GM04503 (cell line): ENCODE measurements around the gene SUDS3.
A peak's percentile ranks its signal among the peaks of the same experiment; 100 is the strongest.
"Not testable (repeated sequence)": the region's sequence is repeated elsewhere in the genome, so short reads cannot be mapped to it uniquely, and the experiment has no call there.

Experiments used
- DNase-seq: peaks from one replicate; pipeline ENCODE4 v3.0.0-alpha.2; 2012; ENCODE audit warnings: low read depth

The SUDS3 gene

DNA sequence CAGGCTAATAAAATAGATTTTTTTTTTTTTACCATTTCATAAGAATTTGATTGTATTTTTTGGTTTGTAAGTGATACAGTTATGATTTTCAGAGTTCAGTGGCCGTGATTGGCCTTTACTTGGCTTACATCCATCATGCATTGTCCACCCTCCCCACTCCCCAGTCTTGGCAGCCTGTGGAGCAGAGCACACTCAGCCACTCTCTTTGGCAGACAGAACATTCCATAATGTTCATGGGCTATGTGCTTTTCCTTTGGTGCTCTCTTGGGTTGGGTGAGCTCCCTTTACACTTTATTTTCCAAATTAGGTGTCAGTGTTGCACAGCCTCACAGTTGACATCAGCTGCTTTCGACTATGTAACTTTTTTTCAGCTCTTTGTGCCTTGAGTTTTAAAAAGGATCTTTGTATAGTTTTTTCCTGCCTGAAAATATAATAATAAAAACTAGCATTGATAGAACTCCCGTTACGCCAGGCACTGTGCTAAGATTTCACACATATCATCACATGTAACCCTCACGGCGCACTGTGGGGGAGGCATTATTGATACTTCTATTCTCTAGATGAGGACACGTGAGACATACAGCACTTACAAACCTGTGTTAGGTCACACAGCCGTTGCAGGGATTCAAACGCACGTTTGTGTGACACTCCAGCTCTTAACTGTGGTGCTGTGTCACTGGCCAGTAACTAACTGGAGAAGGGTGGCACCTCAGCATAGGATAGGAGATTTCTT lies 21.5 kb downstream of the SUDS3 start:
- DNase-seq, result no peak

DNA sequence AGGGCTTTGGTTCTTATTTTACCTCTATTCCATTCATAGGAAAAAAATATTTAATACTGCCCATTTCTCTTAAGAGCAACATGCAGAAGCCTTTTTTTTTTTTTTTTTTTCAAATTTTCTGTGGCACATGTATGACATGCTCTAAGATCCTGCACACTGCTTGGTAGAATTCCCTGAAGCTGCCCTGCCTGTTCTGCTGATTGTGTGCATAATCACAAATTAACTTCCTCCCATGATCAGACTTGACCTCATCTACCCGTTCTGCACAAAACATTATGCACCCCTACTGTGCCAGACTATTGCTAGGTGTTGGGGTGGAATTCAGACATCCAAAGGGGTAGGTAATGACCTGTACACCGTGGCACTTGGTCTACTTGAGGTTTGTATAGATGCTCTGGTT lies 22.2 kb downstream of the SUDS3 start:
- DNase-seq, result no peak

DNA sequence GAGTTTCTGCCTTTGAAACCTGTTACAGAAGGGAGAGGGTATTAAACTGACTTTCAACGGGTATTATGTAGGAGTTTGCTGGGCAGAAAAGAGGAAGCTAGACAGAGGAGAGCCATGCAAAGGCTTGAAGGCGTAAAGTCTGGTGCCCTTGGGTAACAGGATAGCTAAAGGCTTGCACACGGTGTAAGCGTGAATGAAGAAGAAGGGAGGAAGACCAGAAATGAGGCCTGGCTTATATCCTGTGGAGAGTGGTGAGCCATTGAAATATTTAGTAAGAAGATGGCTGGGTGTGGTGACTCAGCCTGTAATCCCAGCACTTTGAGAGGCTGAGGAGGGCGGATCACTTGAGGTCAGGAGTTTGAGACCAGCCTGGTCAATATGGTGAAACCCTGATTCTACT lies 22.6 kb downstream of the SUDS3 start:
- DNase-seq, result no peak

DNA sequence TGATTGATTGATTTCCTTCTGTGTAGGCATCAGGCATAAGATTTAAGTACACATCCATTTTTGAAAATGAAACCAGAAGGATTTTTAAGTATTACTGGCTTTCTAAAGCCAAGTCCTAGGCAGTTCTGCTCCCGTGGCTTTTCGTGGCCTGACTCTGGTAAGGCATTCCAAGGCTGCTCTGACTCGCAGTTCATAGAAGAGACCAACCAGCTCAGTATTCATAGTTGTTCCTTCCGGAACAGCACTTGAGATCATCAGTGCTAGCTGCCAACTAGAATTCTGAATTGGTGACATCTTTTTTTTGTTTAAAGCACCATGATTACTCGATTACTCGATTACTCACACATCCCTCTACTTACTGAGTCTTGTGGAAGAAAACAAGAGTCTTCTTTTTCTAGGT lies 25.9 kb downstream of the SUDS3 start:
- peak; percentile 85 for DNase-seq

DNA sequence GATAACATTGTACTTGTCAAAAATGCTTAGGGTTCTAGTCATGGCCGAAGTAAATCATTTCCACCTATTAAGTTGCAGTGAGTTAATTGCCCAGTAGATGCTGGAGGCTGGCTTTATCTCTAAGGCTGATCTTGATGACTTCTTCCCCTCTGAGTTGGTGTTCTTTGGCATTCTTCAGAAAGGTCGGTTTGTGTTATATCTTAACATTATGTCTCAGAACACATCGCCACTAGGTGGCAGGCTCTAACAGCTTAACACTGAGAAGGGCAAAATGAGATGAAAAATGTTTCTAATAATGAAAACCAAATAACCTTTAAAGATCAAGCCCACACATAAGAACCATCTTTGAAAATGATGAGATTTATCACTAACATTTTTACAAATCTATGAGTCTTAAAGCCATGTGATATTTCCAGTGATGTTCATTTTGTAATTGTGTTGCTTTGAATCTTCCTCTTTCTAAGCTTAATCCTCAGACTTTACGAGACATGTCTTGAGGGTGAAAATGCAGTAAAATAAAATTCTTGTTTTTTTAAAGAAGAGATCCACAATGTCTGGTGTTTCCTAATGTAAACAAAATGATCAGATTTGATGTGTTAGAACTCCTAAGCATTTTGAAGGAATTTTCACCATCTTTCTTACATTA lies 28.6 kb downstream of the SUDS3 start:
- DNase-seq, result peak; percentile 16

DNA sequence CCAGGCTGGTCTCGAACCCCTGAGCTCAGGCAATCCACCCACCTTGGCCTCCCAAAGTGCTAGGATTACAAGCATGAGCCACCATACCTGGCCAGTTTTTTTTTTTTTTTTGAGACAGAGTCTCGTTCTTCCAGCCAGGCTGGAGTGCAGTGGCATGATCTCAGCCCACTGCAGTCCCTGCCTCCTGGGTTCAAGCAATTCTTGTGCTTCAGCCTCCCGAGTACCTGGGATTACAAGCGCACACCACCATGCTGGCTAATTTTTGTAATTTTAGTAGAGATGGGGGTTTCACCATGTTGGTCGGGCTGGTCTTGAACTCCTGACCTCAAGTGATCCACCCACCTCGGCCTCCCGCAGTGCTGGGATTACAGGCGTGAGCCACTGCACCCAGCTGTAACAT lies 31.9 kb downstream of the SUDS3 start:
- not testable (repeated sequence) for DNase-seq

DNA sequence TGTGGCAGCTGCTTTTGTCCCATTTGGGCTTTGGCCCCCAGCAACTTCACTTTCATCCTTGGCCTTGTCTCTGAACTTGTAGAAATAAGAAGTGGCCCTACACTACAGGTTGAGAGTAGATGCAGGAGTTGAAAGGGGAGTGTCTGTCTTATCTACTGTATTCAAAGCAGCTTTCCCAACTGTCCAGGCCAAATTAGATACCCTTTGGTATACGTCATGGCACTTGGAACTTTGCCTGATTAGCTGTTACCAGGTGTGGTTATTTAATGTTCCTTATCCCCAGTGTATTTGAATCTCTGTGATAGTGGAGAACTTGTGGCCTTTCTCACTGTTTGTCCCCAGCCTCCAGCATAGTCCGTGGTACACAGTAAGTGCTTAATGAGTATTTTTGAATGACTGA lies 33.5 kb downstream of the SUDS3 start:
- no peak for DNase-seq

DNA sequence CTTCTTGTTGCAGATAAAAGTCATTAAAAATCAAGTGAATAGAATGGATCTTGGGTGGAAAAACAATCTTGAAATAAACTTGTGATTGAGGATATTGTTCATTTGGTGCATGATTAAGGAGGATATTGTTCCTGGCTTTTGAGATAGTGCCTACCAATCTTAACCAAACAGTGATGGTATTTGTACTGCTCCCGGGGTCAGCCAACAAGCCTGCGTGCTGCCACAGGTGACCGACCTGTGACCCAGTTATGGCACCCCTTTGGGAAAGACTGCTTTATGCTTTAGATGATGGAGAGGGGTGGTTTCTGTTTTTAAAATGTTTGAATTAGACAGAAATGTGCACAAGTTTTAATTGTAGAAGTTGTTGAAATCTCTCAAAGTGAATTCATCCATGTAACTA lies 41.6 kb downstream of the SUDS3 start:
- DNase-seq, result no peak

DNA sequence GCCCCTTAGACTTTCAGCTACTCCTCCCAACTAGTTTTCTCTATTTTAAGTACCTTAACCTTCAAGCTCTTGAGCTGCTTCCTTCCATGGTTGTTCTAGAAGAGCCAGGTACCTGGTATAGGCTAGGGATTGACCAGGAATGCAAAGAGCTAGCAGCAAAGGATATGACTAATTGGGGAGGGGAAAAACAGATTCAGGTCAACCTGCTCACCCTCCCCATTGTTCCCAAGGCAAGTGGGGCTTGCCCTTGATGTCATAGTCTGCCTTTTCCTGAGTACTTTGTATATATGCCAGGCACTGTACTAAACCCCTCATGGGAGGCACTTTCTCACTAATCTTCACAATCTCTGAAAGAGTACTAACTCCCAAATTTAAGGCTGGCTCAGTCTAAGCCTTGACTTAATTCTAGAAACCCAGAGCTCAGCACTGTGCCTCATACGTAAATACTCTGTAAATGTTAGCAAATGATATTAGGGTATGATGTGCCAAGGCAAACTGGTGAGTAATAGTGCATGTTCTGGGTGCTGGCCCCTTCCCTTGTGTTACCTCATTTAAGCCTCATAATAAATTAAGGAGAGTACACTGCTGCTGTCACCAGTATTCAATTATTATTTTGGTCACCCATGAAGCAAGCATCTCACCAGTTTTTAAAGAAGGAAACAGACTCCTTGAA lies 42.2 kb downstream of the SUDS3 start:
- DNase-seq, result no peak

DNA sequence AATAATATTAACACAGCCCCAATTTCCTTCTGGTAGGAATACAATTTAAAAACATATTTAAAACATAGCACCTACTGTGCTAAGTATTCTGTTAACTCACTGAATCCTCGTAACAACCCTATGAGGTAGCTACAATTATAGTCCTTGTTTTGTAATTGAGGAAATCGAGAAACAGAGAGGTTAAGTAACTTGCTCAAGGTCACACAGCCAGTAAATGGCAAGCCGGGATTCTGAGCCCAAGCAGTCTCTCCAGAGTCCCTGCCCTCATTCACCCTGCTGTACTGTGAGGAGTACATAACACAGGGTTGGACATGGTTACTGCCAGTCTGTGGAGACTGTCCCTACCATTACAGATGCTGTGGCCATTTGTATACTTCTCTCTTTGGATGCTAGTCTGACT lies 44.3 kb downstream of the SUDS3 start:
- no peak for DNase-seq

DNA sequence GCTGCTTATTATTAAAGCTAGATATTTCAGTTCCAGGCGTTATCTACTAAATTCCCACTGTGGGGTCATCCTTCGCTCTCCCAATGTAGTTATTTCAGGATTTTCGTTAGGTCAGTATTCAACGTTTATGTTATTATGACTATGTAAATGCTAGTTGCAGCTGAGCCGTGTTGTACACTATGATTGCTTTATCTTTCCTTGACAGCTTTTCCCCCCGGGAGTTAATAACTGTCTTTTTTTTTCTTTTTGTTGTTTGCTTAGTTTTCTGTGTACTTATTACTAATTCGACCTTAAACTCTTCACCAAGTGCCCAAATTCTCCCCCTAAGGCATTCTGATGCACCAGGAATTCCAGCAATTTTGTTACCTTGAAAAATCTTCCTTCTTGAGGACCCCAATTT lies 48.5 kb downstream of the SUDS3 start:
- DNase-seq, result no peak

DNA sequence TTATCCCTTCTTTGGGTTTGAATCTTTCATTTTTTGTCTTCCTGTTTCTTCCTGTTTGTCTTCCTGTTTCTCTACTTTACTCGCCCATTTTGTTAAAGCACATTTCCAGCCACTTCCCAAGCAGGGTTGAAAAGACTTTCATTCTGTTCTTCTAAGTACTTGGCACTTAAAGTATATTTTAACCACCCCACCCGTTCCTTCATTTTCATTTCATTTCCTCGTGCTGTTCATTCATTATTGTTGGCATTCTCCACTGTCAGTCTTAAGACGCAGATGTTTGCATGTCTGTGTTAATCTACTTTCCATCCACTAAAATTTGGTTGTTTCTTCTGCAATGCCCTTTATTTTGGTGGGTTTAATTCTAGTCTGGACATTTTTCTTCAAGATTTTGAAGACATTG lies 49.0 kb downstream of the SUDS3 start:
- DNase-seq, result no peak

DNA sequence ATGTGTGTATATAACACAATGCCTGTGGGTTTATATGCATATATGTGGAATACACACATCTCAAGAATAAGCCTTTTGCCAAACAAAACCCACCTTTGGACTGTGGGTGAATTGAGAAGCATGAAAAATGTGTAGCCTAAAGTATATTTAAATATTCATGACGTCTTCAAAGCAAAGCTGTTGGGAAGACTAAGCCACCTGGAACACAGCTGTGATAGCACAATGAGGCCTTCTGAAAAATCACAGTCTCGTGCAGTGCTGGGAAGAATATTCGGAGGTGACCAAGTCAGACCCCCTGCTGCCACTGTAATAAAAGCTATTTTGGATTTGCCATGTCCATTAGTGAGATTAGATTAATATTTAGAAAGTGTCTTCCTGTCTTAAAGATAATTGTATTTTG lies 51.5 kb downstream of the SUDS3 start:
- no peak for DNase-seq

DNA sequence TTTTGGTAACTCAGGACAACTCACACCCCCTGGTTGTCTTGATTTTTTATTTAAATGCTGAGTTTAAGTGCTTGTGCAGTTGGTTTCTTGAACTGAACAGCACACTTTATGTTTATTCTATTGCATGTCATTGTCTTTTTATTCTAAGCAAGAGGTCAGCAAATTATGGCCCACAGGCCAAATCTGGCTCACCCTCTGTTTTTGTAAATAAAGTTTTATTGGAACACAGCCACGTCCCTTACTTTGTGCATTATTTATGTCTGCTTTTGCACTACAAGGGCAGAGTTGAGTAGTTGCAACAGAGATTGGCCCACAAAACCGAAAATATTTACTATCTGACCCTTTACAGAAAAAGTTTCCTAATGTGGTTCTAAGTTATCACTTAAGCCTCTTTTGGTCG lies 52.3 kb downstream of the SUDS3 start:
- no peak for DNase-seq

DNA sequence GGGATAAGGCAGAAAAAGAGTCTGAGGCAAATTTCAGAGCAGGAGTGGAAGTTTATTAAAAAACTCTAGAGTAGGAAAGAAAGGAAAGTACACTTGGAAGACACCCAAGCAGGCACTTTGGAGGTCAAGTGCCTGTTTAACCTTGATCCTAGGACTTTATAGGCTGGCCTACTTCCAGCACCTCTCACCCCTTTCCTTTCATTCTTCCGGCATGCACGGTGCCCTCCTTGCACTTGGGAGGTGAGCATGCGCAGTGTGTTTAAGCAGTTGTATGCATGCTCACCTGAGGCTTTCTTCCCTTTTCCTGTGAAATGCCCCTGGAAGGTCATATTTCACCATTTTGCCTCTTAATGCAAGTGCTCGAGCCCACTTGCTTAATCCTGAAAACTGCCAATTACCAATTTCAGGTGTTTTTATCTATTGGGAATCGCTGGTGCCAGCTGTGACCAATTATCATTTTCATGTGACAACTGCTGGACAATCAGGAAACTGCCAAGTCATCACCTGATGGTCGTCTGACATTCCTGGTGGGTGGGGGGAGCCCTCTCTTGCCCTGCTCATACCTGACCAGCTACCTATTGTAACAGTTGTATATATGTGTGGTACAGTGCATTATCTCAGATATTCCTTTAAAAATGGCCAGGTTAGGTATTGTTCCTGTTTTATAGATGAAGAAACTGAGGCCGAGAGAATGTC lies 53.5 kb downstream of the SUDS3 start:
- DNase-seq, result no peak

DNA sequence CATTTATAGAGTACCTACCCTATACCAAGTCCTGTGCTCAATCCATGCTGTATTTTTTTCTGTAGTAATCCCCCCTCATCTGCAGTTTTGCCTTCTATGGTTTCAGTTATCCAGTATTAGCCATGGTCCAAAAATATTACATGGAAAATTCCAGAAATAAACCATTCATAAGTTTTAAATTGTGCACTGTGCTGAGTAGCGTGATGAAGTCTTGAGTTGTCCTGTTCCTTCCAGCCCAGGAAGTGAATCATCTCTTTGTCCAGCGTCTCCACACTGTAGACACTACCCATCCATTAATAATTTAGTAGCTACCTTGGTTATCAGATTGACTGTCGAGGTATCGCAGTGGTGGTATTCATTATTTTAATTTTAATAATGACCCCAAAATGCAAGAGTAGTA lies 54.2 kb downstream of the SUDS3 start:
- no peak for DNase-seq

DNA sequence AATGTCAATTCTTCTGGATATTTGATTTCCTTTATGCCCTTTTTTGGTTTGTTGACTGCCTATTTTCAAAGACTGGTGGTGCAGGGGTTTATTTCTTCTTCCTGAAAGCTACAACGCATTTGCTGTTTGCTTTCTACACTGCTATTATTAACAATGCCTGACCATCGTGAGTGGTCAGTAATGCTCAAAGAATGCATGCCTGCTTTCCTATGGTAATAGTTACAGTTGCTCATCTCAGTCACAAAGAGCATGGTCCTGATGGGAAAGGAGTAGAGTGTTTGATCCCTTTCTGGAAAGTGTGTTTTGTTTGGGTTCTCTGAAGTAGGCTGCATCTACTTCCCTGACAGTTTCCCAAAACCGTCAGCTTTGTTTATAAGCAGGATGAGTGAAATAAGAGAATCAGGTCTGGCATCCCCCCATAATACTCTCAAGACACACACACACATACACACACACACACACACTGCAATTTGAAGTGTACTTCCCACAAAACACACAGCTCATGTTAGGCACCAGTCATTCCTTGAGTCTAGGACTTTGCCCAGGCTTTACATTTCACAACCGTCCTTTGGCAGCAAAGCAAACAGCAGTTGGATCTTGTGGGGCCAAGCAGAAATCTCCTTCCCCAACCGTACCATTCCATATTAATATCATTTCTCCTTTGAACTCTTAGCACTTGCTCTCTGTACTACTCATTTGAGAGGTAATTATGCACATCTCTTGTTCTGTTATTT lies 56.6 kb downstream of the SUDS3 start:
- DNase-seq, result no peak

DNA sequence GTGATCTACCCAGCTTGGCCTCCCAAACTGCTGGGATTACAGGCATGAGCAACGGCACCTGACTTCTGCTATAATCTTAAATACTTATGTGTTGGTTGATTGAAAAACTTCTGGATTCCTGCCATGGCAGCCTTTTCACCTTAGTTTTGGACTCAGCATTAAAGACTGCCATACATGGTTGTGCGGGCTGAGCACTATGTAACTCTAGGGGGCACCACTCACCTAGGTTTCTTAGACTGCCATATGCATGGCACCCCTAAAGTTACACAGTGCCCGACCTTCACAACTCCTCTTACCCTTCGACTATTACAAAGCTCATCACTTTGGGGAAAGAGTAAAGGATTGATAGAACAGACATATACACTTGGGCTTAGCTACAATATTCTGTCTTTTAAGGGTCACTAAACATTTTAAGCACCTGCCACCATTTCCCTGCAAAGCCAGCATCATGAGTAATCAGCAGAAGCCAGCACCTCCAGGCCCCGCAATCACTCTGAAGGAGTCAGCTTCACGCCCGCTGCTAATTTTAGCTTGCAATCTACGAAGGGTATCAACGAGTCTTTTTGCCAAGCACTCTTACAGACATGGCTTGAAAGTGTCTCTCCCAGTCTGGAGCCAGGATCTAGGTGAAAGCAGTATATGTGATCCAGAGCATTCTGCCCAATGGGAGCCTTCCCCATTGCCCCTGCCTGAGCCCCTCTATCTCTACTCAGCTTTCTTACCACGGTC lies 59.8 kb downstream of the SUDS3 start:
- no peak for DNase-seq

DNA sequence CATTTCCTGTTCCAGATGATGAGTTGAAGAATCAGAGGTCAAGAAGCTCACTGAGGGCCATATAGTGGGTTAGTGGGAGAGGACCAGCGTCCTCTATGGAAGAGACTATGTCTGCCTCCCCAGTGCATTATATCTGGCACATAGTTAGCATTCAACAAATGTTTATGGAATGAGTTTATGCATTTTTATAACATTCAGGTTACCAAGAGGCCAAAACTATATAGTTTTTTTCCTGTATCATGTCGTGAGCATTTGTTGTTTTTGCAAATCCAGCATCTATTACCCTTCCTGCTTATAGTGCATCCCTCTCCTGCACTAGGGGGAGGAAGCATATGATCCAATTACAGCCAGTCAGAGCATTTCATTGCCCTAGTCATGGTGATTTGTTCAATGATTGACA lies 60.6 kb downstream of the SUDS3 start:
- DNase-seq, result peak; percentile 73

DNA sequence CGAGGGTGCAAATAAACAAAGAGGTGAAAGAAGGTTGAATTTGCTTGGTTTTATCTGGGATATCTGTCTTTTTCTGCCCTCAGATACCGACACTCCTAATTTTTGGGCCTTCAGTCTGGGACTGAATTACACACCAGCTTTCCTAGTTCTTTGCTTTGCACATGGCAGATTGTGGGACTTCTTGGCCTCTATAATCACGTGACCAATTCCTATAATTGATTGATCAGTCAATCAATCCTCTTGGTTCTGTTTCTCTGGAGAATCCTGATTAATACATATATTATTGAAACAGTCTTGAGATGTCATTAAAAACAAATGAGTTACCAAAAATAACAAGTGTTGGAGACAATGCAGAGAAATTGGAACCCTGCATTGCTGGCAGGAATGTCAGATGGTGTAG lies 62.7 kb downstream of the SUDS3 start:
- DNase-seq, result no peak

DNA sequence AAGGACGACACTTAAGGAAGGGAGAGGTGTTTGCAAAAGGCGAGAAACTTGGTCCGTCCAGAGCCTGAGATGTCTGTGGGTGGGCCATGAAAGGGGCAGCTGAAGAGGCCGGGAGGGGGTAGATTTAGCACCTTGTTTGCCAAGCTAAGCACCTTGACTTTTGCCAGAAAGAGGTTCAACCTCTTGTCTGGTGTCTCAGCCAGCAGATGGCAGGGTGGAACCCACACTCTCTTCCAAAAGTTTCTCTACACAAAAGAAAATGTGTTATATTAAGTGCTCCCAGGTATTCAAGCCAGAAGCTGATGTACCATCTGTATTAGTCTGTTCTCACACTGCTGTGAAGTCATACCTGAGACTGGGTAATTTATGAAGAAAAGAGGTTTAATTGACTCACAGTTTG lies 69.9 kb downstream of the SUDS3 start:
- no peak for DNase-seq

DNA sequence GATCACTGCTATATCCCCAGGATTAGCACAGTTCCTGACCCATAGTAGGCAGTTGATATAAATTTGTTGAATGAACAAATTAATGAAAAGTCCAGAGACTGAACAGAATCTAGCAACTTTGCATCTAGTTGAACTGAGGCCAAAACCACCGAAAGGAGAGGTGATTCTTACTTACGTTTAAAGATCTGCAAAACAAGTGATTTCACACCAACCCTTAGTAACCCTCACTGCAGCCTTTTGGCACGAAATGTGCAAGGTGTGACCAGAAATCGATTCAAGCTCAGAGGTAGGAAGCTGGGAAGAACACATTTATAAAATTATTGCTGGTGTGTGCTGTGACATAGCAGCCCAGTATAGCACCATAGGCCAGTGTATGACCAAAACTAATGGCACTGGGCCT lies 70.8 kb downstream of the SUDS3 start:
- no peak for DNase-seq
